Stimulated activated CD4-positive, alpha-beta T cell treated with anti-CD3 and anti-CD28 coated beads, Interleukin-1b, Interleukin-23, amount 100 ng/mL, for 4 hours (primary cell): ENCODE measurements around the gene TEAD1.

Experiments used
- DNase-seq, 2 donors: peaks; one replicate each; pipeline ENCODE4 v3.0.0-alpha.2; 2020; ENCODE audit warnings: low read depth in 2 of 2

The TEAD1 gene

GRCh38 chr11:12789054-12789453 lies 114.8 kb downstream of the TEAD1 start:
- DNase-seq: no peak

GRCh38 chr11:12789596-12790215 lies 115.5 kb downstream of the TEAD1 start:
- DNase-seq: no peak

- DNase-seq: no peak
These were observed 116.8 kb downstream of the TEAD1 start for GRCh38 chr11:12790861-12791616.

- no peak for DNase-seq
These were observed 117.8 kb downstream of the TEAD1 start for GRCh38 chr11:12792018-12792417.

GRCh38 chr11:12792590-12792989 lies 118.4 kb downstream of the TEAD1 start:
- DNase-seq: no peak

- DNase-seq: no peak
These were observed 118.8 kb downstream of the TEAD1 start for GRCh38 chr11:12793065-12793464.

GRCh38 chr11:12793506-12793905 lies 119.3 kb downstream of the TEAD1 start:
- no peak for DNase-seq

- DNase-seq: no peak
These were observed 120.5 kb downstream of the TEAD1 start for GRCh38 chr11:12794576-12795230.

- no peak for DNase-seq
These were observed 123.8 kb downstream of the TEAD1 start for GRCh38 chr11:12797996-12798395.

- DNase-seq: no peak
These were observed 124.4 kb downstream of the TEAD1 start for GRCh38 chr11:12798609-12799011.

- DNase-seq: no peak
These were observed 125.2 kb downstream of the TEAD1 start for GRCh38 chr11:12799334-12799835.

GRCh38 chr11:12800032-12800671 lies 125.9 kb downstream of the TEAD1 start:
- DNase-seq: no peak

- no peak for DNase-seq
These were observed 126.7 kb downstream of the TEAD1 start for GRCh38 chr11:12800871-12801270.

GRCh38 chr11:12801976-12802375 lies 127.8 kb downstream of the TEAD1 start:
- DNase-seq: no peak

- no peak for DNase-seq
These were observed 128.3 kb downstream of the TEAD1 start for GRCh38 chr11:12802418-12803085.

GRCh38 chr11:12803086-12803826 lies 129.0 kb downstream of the TEAD1 start:
- no peak for DNase-seq

- no peak for DNase-seq
These were observed 131.9 kb downstream of the TEAD1 start for GRCh38 chr11:12806113-12806512.

GRCh38 chr11:12807621-12808020 lies 133.4 kb downstream of the TEAD1 start:
- DNase-seq: no peak

- DNase-seq: no peak
These were observed 134.3 kb downstream of the TEAD1 start for GRCh38 chr11:12808519-12808918.

- no peak for DNase-seq
These were observed 135.1 kb downstream of the TEAD1 start for GRCh38 chr11:12809364-12809763.
